IPS-NIHi7 (cell line): ENCODE measurements around the gene DDAH2.
A peak's percentile ranks its signal among the peaks of the same experiment; 100 is the strongest.

Source experiments
- DNase-seq: peaks from one replicate; pipeline ENCODE4 v3.0.0; 2012; ENCODE audit warnings: mixed read lengths; ENCODE audit errors: extremely low spot score

Gene DDAH2

DNA sequence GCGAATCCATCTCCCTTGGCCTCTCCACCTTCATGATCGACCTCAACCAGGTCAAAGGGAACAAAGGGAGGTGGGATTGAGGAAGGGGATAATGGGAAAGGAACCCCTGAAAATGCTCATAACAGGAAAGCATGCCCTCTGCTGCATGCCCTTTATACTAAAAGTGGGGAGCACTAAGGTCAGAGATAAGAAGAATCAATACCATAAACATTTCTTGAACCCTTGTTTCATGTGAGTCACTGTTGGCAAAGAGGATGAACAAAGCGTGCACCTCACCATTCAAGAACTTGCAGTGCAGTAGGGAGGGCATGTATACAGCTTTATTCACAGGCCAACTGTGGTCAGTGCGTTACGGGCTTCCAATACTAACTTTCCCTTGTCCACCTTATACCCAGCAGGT lies 31.7 kb upstream of the DDAH2 start:
- DNase-seq: no peak

DNA sequence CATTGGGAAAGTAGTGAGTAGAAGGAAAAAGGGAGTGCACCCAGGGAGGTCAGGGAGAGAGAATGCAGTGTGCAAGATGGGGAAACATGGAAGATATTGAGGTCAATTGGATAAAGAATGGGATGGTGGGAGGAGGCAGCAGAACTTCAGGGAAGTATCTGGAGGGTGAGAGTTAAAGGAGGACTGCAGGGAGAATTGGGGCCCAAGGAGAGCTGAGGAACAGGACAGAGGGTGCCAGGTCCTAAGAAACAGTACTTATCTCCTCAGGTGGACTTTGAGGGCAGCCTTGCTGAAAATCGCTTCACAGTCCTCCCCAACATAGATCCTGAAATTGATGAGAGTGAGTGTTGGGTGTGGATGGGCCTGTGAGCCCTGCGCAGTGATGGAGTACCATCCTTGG lies 29.2 kb upstream of the DDAH2 start:
- DNase-seq: no peak

DNA sequence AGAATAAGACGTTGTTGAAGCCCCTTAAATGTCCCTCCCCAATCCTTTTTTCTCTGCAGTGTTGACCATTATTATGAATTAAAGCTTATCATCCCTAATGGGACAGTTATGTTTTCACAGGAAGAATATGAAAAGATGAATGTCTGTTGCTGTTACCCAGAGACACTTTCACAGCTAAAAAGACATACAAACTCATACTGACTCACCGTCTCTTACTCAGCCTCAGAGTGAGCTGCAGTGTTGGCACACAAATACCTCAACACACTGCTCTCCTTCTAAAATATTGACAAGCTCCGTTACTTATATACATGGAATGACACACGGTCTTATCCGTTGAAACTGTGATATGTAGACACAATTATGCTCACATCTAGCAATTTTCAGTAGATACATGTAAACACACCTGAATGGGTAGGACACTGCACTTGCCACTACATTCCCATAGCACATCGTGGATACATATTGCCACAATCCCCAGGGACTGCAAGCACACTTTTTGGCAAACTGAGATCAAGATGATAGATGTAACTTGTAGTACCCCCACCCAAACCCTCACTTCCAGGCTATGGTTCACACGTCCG lies 23.7 kb upstream of the DDAH2 start:
- no peak for DNase-seq

DNA sequence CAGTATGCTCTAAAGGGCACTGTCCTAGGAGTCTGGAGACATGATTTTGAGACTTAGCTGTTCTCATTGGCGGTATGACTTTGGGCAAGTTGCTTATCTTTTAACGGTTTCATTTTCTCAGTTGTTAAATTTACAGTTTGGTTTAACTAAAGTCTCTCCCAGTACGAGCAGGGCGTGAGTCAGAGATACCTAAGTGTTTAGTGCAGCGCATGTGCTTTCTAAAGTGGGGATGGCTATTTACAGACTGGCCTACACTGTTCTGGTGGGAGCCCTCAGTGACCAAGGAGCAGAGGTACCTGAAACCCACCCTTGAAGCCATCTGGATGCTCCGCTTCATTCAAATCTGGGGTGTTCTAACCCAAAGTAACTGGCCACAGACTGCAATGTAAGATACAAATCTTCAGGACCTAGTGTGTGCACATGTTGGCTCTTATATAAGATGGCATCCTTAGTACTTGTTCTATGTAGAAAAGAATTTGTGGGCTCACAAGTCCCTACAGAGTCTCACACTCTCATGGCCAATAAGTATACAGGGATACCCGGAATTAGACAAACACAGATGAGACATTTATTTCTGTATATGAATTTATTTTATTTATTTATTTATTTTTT lies 21.4 kb upstream of the DDAH2 start:
- DNase-seq: no peak

DNA sequence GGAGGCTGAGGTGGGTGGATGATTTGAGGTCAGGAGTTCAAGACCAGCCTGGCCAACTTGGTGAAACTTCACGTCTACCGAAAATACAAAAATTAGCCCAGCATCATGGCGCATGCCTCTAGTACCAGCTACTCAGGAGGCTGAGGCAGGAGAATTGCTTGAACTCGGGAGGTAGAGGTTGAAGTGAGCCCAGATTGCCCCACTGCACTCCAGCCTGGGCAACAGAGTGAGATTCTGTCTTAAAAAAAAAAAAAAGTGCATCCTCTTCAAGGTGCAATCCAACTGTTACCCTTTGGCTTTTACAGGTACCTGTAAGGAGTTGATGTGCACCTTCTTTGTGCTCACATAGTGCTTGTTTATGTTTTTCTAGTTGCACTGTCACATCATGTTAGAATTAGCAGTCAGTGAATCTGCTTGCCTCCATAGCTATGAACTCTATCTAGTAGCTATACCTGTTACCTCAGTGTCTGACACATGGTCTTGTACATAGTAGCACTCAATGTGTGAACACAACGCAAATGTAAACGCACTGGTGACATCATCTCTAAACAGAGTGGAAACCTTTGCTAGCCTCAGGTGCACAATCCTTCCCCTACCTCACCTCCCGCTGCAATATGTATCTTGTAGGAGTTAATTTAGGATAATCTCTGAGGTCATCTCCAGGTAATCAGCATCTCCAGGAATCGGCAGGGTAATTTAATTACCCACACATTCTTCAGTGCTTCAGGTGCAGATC lies 20.4 kb upstream of the DDAH2 start:
- DNase-seq: no peak

DNA sequence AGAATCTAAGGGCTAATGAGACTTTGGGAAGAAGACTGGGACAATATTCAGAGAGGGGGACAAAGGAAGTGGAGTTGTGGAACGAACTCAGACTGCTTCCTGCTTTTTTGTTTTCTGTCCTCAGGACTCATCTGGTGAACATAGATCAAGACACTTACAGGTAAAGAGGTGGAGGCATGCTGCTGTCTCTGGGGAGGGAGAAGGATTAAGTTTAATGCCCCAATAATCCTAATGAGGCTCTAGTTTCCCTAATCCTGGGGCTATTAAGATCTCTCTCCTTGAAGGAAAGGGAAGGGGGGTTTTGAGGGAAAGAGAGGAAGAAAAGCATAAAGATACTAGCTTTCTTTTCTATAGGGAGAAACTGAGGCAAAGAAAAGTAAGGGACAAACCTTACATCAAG lies 15.3 kb upstream of the DDAH2 start:
- no peak for DNase-seq

DNA sequence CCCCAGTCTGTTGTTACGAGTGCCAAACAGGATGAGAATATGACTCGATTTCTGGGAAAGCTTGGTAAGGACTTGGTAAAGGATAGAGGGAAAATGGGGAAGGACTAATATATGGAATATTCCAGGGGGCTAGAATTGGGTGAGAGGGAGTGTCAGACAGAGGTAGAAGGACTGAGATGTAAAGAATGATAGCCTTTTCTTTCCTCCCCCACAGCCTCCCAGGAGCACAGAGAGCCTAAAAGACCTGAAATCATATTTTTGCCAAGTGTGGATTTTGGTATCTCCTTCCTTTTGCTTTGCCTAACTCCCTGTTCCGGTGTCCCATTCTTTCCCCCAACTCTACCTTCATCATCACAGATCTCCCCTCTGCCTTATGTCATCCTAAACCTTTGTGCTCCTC lies 13.8 kb upstream of the DDAH2 start:
- DNase-seq: no peak

DNA sequence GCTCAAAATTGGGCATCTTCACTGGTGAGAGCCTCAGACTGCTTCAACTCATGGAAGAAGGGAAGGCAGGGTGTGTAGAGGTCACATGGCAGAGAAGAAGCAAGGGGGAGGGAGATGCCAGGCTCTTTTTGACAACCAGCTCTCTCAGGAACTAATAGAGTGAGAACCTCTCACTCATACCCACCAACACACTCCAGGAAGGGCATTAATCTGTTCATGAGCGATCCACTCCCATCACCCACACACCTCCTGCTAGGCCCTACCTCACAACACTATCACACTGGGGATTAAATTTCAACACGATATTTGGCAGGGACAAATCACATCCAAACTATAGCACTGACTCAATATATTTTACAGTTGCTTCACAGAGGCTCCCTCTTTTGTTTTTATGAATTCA lies 12.7 kb upstream of the DDAH2 start:
- no peak for DNase-seq

DNA sequence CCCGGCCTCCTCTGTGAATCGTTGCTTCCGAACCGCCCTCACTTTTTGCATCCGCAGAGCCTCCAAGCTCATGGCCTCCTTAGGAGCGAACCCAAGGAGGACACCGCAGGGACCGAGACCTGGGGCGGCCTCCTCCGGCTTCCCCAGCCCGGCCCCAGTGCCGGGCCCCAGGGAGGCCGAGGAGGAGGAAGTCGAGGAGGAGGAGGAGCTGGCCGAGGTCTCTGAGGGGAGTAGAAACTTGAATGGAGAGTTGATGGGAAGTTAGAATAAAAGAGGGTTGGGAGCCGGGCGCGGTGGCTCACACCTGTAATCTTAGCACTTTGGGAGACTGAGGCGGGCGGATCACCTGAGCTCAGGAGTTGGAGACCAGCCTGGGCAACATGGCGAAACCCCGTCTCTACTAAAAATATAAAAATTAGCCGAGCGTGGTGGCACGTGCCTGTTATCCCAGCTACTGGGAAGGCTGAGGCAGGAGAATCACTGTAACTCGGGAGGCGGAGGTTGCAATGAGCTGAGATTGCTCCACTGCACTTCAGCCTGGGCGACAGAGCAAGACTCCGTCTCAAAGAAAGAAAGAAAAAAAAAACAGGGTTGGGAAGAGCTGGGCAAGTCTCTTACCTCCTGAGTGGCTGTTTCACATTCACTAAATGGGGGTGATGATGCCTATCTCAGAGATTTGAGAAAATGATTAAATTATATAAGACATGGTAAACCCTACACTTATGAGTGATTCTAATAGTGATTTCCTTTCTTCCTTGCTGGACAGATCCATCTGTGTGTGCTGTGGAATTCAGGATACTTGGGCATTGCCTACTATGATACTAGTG lies 11.5 kb upstream of the DDAH2 start:
- DNase-seq: no peak

DNA sequence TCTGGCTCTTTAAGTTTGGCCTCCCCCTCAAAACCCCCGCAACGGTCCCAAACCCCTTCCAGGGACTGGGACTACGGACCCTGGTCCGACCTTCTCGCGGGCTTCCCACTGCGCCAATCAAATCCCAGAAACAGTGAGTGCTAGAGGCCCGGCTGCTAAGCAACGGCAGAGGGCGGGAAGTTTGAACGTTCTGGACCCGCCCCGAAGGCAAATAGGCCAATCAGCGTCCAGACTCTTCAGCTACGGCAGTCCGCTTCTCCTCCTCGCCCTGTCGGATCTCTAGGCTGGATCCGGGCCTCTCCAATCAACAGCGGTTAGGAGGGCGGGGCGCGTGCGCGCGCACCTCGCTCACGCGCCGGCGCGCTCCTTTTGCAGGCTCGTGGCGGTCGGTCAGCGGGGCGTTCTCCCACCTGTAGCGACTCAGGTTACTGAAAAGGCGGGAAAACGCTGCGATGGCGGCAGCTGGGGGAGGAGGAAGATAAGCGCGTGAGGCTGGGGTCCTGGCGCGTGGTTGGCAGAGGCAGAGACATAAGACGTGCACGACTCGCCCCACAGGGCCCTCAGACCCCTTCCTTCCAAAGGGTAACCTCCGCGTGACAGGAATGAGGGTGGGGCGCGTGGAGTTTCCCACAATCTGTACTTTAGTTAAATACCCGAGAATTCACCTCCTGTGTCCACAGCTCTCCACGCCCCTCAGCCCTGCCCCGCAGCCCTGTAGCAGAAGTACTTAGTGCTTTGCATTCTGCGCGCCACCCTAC lies 10.7 kb upstream of the DDAH2 start, which contains the start of gene MSH5:
Gene MSH5 (plus strand): TSS at position 367 of the 758 bp plus-strand sequence. CDS start 462 bp downstream, outside the sequence.
- DNase-seq: peak; percentile 96

DNA sequence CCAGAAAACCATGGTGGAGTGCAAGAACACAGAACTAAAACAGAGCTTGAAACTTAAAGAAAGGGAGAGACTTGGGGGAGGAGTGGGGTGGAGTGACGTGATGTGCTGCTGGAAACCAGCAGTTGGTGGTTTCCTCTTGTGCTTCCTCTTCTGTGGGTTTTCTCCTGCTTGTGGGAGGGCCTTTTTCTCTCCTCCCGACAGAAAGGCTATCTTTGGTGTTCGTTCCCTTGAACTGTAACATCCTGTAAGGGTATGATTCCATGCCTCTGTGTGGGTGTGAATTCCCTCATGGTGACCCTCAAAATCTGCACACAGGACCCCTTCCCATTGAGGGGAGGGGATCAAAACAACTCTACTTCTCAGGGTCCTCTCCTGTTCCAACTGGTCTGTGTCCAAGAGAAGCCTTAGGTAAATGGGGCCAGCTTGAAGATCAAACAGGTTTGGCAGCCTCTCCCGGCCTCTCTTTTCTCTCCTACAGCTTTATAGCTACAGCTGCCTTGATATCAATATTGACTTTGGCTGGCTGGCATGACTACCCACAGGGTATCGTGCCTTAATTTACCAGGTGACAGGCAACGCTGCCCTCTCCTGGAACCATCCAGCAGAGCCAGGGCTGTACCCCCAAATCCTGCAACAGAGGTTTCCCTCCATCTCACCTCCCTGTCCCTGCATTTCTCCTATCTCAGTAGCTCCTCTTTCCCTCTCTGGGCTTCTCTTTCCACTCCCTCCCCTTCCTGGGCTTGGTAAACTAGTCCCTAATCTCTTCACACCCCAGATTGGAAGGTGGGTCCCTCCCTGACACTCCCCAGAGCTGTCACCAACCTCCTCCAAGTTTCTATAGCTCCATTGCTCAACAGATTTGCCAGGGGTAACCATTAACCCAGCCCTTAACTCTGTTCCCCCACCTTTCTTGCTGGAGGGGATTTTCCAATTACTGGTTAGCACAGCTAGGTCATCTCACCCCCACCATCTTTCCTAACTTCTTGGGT lies 9.2 kb upstream of the DDAH2 start:
- DNase-seq: no peak

DNA sequence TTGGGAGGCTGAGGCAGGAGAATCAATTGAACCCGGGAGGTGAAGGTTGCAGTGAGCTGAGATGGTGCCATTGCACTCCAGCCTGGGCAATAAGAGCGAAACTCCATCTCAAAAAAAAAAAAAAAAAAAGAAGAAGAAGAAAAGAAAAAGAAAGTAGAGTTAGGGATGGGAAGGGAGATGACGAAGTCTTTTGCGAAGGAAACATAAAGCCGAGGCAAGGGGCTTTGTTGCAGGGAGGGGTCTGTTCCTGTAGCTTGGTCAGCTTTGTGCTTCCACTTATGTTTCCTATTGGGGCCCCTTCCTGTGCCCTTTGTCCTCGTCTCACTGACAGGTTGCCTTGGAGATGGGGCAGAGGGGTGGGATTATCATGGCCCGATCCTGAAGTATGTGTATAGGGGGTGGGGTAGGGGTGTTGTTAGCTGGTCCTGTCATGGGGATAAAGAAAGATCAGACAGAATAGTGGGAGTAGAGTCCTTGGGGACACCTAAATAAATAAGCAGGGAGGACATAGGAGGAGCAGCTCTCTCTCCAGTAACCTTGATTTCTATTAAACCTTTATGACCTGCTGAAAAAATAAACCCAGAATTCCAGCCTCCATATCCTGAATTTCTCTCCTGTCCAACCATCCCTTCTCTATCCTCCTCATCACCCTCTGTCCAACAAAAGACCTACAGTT lies 8.4 kb upstream of the DDAH2 start:
- no peak for DNase-seq

DNA sequence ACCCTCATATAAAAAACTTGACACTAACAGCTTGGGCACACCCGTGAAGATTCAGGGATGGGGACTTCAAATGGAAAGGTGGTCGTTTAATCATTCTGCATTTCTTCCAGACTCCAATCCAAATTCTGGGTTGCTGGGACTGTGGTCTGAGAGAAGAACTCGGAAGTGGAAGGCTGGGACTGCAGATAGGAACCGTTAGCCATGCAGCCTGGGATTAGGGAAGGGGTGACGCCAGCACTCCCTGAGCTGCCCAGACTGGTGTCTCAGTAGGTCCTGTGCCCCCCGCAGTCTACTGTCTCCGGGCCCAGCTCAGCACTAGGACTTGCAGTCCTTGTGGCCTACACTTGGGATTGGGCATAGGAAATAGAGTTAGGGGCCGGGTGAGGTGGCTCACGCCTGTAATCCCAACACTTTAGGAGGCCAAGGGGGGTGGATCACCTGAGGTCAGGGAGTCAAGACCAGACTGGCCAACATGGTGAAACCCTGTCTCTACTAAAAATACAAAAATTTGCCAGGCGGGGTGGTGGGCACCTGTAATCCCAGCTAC lies 7.7 kb upstream of the DDAH2 start:
- DNase-seq: no peak

DNA sequence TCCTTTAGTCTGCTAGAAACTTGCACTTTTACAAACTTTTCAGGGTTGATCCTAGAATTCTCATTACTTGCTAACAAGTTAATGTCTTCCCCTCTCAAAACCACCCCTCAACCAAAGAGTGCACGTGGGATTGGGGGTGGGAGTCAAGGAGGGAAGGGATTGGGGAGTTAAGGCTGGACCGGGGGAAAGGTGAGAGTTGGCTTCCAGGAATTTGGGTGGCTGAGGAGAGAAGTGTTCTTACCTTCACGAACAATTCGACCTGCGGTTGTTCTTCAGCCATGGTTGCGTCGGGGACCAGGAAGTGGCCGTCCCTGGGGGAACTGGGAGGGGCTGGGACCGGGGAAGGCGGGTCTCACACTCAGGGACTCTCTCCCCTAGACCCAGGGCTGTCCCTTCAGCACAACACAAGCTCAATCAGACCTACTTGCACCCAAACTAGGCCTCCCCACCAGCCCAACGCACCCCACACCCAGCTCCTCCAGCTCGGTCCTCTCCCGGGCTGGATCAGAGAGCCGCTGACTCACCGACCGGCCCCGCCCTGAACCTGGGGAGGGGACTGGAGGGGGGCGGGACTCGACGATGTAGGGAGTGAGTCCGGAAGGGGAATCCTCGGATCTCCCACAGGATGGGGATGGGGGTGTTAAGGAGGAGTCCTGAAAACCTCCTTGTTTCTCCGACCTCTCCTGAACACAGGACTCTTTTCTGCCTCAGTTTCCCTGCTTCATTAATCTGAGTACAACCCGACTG lies 7.1 kb upstream of the DDAH2 start, which contains the start of gene CLIC1:
Gene CLIC1 (minus strand): TSS at position 510 of the 747 bp plus-strand sequence. CDS start 230 bp downstream, at position 280.
- DNase-seq: peak; percentile 84

DNA sequence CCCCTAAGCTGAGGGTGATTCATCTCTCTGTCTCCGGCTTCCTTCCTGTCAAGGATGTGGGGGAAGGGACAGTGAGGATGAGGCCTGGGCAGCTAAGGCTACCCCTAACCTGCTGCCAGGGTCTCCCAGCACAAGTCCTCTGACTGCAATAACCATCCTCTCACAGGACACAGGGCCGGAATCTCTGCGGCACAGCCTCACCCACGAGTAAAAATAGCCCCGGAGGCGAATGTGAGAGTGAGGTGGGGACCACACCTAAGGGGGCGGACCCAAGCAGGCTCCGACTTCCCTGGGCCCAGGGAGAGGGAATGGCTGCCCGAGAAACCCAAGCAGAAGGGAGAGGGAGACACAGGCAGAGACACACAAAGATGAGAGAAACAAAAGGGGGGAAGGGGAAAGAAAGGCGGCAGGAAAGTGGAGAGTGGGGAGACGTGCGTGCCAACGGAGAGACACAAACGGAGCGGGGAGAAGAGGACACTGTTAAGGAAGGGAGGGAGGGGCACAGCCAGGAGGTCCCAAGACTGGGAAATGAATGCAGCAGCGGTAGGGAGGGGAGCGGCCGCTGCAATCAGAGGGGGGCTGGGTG lies 5.8 kb upstream of the DDAH2 start:
- peak; percentile 82 for DNase-seq

DNA sequence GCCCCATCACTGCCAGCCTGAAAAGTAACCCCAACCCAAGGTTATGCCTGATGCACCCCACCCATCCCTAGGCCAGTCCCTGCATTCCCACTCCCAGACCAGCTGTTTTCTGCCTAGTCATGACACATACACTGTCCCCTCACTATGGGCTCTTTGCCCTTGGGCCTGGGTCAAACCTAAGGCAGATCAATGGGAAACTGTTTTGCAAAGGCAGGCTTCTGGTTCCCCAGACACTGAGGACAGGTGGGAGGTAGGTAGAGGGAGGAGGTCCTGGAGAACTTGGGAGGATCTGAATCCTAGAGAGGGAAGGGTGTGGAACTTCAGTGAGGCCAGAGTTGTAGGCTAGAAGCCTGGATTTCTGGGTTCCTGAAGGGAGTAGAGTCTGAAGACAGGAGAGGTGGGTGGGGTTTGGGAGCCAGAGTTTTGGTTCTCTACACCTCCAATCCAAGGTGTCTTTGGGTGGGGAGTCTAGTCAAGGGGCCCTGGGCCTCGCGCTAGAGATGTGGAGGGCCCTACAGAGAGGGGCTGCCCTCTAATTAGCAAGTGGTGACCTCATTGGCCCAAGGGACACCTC lies 5.2 kb upstream of the DDAH2 start:
- DNase-seq: no peak

DNA sequence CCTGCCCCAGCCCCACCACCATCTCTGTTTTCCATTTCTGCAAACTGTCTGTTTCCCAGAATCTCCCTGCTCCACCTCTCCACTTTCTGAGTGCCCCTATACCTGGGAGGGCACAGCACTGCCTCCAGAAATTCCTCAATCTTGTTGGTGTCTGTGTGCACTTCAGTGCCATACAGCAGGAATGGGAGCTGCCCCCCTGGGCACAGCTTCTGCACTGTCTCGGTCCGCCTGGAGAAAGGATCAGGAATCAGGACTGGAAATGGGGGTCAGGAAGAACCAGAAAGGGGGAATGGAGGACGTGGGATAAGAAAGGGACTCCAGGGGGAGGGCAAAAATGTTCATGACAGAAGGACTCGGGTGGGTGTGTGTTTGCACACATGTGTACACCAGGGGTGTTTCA lies 4.6 kb upstream of the DDAH2 start:
- no peak for DNase-seq

DNA sequence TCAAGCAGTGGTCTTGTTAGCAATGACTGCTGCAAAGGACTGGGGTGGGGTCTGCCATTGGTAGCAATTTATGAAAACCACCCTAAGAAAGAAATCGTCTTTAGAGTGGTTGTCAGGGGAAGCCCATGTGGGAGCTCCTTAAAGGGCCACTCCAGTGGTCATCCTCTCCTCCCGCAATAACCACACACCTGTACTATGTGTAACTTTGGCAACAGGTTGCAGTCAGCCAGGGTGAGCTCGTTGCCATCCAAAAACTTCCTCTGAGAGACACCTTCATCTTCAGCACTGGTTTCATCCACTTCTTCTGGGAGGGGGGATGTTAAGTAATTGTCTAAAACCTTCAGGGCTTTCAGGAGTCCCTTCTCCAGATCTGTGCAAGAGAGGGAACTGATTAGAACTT lies 2.9 kb upstream of the DDAH2 start:
- no peak for DNase-seq
